ENCODE measurements around the gene ADARB2.

Gene ADARB2

DNA sequence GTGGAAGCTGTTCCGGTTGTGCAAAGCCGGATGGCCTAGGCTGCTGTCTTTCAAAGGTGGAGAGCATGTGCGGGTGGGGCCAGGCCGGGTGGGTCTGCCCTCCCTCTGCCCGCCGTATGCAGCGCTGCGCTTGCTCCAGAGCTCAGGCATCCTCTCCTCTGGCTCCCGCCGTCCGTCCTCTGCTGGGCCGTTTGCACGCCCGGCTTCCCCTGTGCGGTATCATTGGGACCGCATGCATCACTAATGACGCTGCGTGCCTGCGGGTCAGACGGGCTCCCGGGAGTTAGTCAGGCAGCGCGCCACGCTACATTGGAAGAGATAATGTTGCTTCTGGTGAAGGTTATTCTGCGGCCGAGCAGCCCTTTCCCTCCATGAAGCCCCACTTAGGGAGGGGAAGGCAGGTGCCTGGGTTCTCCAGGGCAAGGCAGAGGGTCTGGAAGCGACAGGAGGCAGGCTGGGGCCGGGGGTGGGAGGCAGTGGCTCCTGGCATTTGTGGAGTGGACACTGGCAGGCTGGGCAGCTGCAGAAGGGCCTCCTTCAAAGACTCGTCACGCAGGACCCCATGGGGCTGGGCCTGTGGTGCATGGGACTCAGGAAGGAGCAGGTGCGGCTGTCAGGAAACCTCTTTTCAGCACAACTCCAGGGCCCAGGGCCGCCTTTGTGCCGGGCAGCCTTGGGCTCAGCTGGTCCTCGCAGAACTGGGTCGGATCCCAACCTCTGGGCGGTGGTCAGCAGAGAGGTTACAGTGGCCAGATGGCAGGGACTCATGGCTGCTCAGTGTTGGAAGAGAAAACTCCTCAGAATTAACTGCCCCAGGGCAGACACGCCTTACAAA lies 362.6 kb downstream of the ADARB2 start:
- TF ChIP-seq, protein P1, sequence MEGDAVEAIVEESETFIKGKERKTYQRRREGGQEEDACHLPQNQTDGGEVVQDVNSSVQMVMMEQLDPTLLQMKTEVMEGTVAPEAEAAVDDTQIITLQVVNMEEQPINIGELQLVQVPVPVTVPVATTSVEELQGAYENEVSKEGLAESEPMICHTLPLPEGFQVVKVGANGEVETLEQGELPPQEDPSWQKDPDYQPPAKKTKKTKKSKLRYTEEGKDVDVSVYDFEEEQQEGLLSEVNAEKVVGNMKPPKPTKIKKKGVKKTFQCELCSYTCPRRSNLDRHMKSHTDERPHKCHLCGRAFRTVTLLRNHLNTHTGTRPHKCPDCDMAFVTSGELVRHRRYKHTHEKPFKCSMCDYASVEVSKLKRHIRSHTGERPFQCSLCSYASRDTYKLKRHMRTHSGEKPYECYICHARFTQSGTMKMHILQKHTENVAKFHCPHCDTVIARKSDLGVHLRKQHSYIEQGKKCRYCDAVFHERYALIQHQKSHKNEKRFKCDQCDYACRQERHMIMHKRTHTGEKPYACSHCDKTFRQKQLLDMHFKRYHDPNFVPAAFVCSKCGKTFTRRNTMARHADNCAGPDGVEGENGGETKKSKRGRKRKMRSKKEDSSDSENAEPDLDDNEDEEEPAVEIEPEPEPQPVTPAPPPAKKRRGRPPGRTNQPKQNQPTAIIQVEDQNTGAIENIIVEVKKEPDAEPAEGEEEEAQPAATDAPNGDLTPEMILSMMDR (IDR thresholded peaks at IDR 0.05; ENCODE audit: low read depth, low read length): no peak
- H3K4me3 ChIP-seq (ENCODE audit: low read depth, low read length): no peak overlapping the region

DNA sequence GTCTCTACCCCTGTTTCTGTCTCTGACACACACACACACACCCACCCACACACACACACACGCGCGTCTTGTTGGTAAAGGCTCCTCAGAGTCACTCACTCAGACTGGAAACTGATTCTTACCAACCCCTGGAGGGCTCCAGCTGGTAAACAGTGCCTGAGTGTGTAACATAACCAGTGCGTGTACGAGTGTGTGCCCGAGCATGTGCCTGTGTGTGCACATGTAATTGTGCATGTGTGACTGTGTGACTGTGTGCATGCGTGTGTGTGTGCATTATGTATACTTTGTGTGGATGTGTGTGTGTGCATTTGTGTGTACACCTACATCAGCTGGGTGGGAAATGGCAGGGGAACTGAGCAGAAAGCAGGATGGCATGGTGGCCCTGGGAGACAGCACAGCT lies 364.0 kb downstream of the ADARB2 start:
- TF ChIP-seq, protein P1 (IDR thresholded peaks at IDR 0.05; ENCODE audit: low read depth, low read length): no peak
- H3K4me3 ChIP-seq (ENCODE audit: low read depth, low read length): no peak overlapping the region

DNA sequence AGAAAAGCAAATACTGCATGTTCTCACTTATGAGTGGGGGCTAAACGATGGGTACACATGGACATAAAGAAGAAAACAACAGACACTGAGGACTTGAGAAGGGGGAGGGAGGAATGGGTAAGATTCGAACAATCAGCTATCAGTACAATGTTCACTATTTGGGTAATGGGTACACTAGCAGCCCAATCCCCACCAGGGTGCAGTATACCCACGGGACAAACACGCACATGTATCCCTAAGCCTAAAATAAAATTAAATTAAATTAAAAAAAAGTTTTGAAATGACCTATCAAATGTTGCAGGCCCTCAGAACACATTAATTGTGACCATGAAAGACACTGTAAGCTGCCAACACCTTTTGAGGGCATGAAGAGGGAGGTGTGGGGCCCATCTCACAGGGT lies 365.1 kb downstream of the ADARB2 start:
- TF ChIP-seq, protein P1 (IDR thresholded peaks at IDR 0.05; ENCODE audit: low read depth, low read length): no peak
- H3K4me3 ChIP-seq (ENCODE audit: low read depth, low read length): no peak overlapping the region

DNA sequence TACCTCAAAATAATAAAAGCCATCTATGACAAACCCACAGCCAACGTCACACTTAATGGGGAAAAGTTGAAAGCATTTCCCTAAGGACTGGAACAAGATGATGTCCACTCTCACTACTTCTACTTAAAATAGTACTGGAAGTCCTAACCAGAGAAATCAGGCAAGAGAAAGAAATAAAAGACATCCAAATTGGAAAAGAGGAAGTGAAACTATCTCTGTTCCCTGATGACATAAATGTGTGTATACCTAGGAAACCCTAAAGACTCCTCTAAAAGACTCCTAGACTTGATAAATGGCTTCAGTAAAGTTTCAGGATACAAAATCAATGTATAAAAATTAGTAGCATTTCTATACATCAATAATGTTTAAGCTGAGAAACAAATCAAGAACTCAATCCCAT lies 367.0 kb downstream of the ADARB2 start:
- TF ChIP-seq, protein P1 (IDR thresholded peaks at IDR 0.05; ENCODE audit: low read depth, low read length): no peak

DNA sequence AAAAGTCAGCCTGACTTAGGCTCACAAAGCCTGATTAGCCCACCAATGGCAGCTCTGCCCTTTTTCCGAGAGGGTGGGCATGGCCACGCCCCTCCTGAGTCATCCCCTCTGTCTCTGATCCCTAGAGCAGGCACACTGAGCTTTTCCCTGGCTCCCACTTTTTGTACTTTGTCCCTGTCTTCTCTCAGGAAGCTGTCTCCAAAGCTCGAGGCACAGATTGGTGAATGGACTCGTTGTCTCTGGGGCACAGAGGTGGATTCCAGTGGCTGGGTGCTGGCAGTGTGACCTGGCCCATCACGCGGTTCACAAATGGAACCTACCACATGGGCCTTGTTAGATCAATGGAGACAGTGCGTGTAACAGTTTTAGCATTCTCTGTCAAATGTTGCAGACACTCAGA lies 367.7 kb downstream of the ADARB2 start:
- no peak overlapping the region for H3K4me3 ChIP-seq (ENCODE audit: low read depth, low read length)
- TF ChIP-seq, protein P1 (IDR thresholded peaks at IDR 0.05; ENCODE audit: low read depth, low read length): no peak

More for the DNA sequence above, 367.0 kb downstream of the ADARB2 start:
- no peak overlapping the region for H3K4me3 ChIP-seq (ENCODE audit: low read depth, low read length)

DNA sequence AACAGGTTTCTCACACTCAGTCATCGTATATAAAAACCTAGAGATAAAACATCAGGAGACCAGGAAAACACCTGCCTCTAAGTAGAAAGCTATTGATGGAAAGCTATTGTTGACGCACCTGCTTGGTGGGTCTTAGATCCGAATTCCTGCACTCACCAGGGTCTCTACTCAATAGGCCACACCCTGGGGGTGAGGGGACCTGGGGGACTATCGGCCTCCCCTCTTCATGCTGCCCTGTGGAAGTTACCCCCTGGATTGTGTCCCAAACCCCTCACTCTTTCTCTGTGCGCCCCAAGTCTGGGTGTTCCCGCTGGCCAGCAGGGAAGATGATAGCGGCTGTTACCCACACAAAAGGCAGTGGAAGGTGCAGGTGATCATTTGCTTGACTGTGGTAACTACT lies 368.1 kb downstream of the ADARB2 start:
- H3K4me3 ChIP-seq (ENCODE audit: low read depth, low read length): no peak overlapping the region
- TF ChIP-seq, protein P1 (IDR thresholded peaks at IDR 0.05; ENCODE audit: low read depth, low read length): no peak

DNA sequence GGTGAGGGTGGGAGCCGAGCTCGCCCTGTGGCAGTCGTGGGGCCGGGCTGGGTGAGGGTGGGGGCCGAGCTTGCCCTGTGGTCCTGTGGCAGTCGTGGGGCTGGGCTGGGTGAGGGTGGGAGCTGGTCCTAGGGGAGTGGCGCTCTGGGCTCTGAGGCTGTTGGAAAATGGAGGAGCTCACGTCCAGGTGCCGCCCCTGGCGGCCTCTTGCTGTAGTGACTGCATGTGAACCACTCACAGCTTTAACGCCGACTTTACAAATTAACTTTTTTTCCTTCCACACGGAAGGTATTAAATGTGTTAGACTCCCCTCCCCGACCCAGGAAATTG lies 368.5 kb downstream of the ADARB2 start:
- TF ChIP-seq, protein P1 (IDR thresholded peaks at IDR 0.05; ENCODE audit: low read depth, low read length): no peak
- H3K4me3 ChIP-seq (ENCODE audit: low read depth, low read length): no peak overlapping the region
